IMR-90 (cell line): ENCODE results near the gene SUGT1. TPM values are rescaled to one million over a fixed set of nuclear protein-coding genes. Genes with fewer than 3 reads are reported as not detected.
"Not testable (repeated sequence)": the region's sequence is repeated elsewhere in the genome, so short reads cannot be mapped to it uniquely, and the experiment has no call there.

ENCODE experiments used
- ATAC-seq: fragments of 200-7000 bp; cut with Tn5 transposase; 2 replicates; pipeline ENCODE4 v1.9.1; 2020; ENCODE audit warnings: low read depth, mild to moderate bottlenecking, moderate library complexity
- BruUV-seq: library from RNA; stranded (reverse); fragments of 400-500 nt; replicated peaks from 2 replicates; lab custom pipeline; 2021; lab: Mats Ljungman, UMichigan
- CTCF ChIA-PET: fragments of 300-600 bp; formaldehyde crosslinking; extraction: SDS; loops from one replicate; lab custom pipeline; 2021; ENCODE audit warnings: antibody characterized with exemption; lab: Yijun Ruan, JAX
- POLR2A ChIA-PET: fragments of 300-600 bp; sonication (Branson Sonifier 250); formaldehyde crosslinking; loops from one replicate; lab custom pipeline; 2022; ENCODE audit warnings: antibody characterized with exemption; ENCODE audit not compliant: unreplicated experiment; lab: Charles Lee
- DNase-seq: peaks from one replicate; pipeline ENCODE4 v3.0.0; 2013
- H2AFZ ChIP-seq: replicated peaks from 2 replicates; pipeline ENCODE3; 2013; ENCODE audit warnings: low read length, mild to moderate bottlenecking; ENCODE audit not compliant: poor library complexity
- H2AK5ac ChIP-seq: 2 replicates; pipeline ENCODE4 v1.6.1; 2013; ENCODE audit warnings: low read depth, low read length, inconsistent platforms
- H2AK9ac ChIP-seq: replicated peaks from 2 replicates; pipeline ENCODE3; 2013; ENCODE audit warnings: mild to moderate bottlenecking, low read depth, low read length, moderate library complexity; ENCODE audit not compliant: poor library complexity
- H2BK120ac ChIP-seq: 2 replicates; pipeline ENCODE4 v1.6.1; 2013; ENCODE audit warnings: low read depth, low read length, inconsistent platforms
- H2BK15ac ChIP-seq: 3 replicates; pipeline ENCODE4 v1.6.1; 2013; ENCODE audit warnings: low read depth, low read length, inconsistent platforms
- H2BK20ac ChIP-seq: 2 replicates; pipeline ENCODE4 v1.6.1; 2013; ENCODE audit warnings: low read depth, mild to moderate bottlenecking, inconsistent platforms, low read length, moderate library complexity
- H2BK5ac ChIP-seq: 2 replicates; pipeline ENCODE4 v1.6.1; 2013; ENCODE audit warnings: mild to moderate bottlenecking, low read depth, low read length, inconsistent platforms; ENCODE audit not compliant: poor library complexity, severe bottlenecking
- H3K14ac ChIP-seq: replicated peaks from 2 replicates; pipeline ENCODE4 v1.6.1; 2013; ENCODE audit warnings: low read depth, low read length, inconsistent platforms
- H3K18ac ChIP-seq: 2 replicates; pipeline ENCODE4 v1.6.1; 2013; ENCODE audit warnings: low read depth, low read length, control low read depth
- H3K23ac ChIP-seq: 2 replicates; pipeline ENCODE4 v1.6.1; 2013; ENCODE audit warnings: low read depth, low read length, inconsistent platforms
- H3K27ac ChIP-seq: 2 replicates; pipeline ENCODE4 v1.5.1; 2013; ENCODE audit warnings: mild to moderate bottlenecking, control low read depth, low read length; ENCODE audit not compliant: insufficient read depth
- H3K27me3 ChIP-seq: 2 replicates; pipeline ENCODE4 v1.6.1; 2013; ENCODE audit warnings: low read length; ENCODE audit not compliant: control insufficient read depth, insufficient read depth
- H3K36me3 ChIP-seq: 2 replicates; pipeline ENCODE4 v1.6.1; 2013; ENCODE audit warnings: low read length, mixed read lengths; ENCODE audit not compliant: control insufficient read depth, insufficient read depth
- H3K4ac ChIP-seq: 2 replicates; pipeline ENCODE4 v1.6.1; 2013; ENCODE audit warnings: low read depth, low read length, inconsistent platforms
- H3K4me1 ChIP-seq: 2 replicates; pipeline ENCODE4 v1.6.1; 2013; ENCODE audit warnings: low read length, mixed read lengths; ENCODE audit not compliant: control insufficient read depth, insufficient read depth
- H3K4me2 ChIP-seq: 2 replicates; pipeline ENCODE4 v1.6.1; 2013; ENCODE audit warnings: low read depth, mild to moderate bottlenecking, control low read depth, low read length, moderate library complexity
- H3K4me3 ChIP-seq: 2 replicates; pipeline ENCODE4 v1.5.1; 2013; ENCODE audit warnings: low read depth, mild to moderate bottlenecking, control low read depth, low read length, moderate library complexity; ENCODE audit not compliant: insufficient read depth
- H3K56ac ChIP-seq: 2 replicates; pipeline ENCODE4 v1.6.1; 2013; ENCODE audit warnings: low read length, inconsistent platforms; ENCODE audit not compliant: insufficient read depth; ENCODE audit errors: extremely low read depth
- H3K79me1 ChIP-seq, 2 experiments: 2 replicates each; pipeline ENCODE4 v1.6.1; 2013; ENCODE audit warnings: low read length in 2 of 2, inconsistent platforms in 1 of 2, low read depth in 1 of 2
- H3K9ac ChIP-seq: 2 replicates; pipeline ENCODE4 v1.6.1; 2013; ENCODE audit warnings: low read depth, low read length, control low read depth
- H3K9me1 ChIP-seq: 2 replicates; pipeline ENCODE4 v1.6.1; 2013; ENCODE audit warnings: low read length, inconsistent platforms; ENCODE audit not compliant: insufficient read depth
- H3K9me3 ChIP-seq: 2 replicates; pipeline ENCODE4 v1.6.1; 2013; ENCODE audit warnings: low read length; ENCODE audit not compliant: control insufficient read depth, insufficient read depth
- H4K20me1 ChIP-seq: 2 replicates; pipeline ENCODE4 v1.6.1; 2013; ENCODE audit warnings: low read length, inconsistent platforms; ENCODE audit not compliant: insufficient read depth
- H4K5ac ChIP-seq: 2 replicates; pipeline ENCODE4 v1.6.1; 2013; ENCODE audit warnings: mild to moderate bottlenecking, low read depth, low read length, control low read depth
- H4K8ac ChIP-seq, 2 experiments: 2 replicates each; pipeline ENCODE4 v1.6.1; 2013; ENCODE audit warnings: low read depth in 2 of 2, low read length in 2 of 2, control low read depth in 1 of 2, inconsistent platforms in 1 of 2
- H4K91ac ChIP-seq: 2 replicates; pipeline ENCODE4 v1.6.1; 2013; ENCODE audit warnings: low read depth, low read length, inconsistent platforms; ENCODE audit not compliant: insufficient read depth
- WGBS, 2 experiments: methylation state at CpG; one replicate each; pipeline versions ENCODE4 v1.1.5 to v1.1.7; 2013; ENCODE audit warnings: missing lambda C conversion rate in 2 of 2; ENCODE audit not compliant: insufficient read length in 1 of 2; ENCODE audit errors: extremely low coverage in 2 of 2; 5-methylcytosine and 5-hydroxymethylcytosine counted together
- dilution Hi-C: fragments of 300-500 bp; cut with HindIII; formaldehyde crosslinking; loops from one replicate; pipeline ENCODE4 v1.14.3; 2018; ENCODE audit warnings: low sequenced_read_pairs; ENCODE audit not compliant: unreplicated experiment
- in situ Hi-C: fragments of 300-500 bp; cut with MboI; formaldehyde crosslinking; loops from 3 replicates; pipeline ENCODE4 v1.14.3; 2019; ENCODE audit warnings: low sequenced_read_pairs, inconsistent platforms, mixed read lengths
- intact Hi-C: fragments of 100-400 bp; cut with micrococcal nuclease; formaldehyde crosslinking; loops from 2 replicates; pipeline ENCODE4 v1.10.0; 2022
- polyA plus RNA-seq, 3 experiments: library from polyadenylated mRNA; depleted of rRNA; stranded (reverse); fragments of >200 nt; gene quantifications; 2 replicates each; pipeline ENCODE4 v1.2.3, GENCODE V29; 2012; ENCODE audit warnings: low replicate concordance in 1 of 3
- total RNA-seq: library from RNA; depleted of rRNA; stranded (reverse); fragments of >200 nt; gene quantifications from 2 replicates; pipeline ENCODE4 v1.2.3, GENCODE V29; 2012

The SUGT1 gene
- total and polyA plus RNA-seq, 2 of the 4 experiments (the other 2 are of a cell fraction), result 21.5 to 24.6 TPM

DNA sequence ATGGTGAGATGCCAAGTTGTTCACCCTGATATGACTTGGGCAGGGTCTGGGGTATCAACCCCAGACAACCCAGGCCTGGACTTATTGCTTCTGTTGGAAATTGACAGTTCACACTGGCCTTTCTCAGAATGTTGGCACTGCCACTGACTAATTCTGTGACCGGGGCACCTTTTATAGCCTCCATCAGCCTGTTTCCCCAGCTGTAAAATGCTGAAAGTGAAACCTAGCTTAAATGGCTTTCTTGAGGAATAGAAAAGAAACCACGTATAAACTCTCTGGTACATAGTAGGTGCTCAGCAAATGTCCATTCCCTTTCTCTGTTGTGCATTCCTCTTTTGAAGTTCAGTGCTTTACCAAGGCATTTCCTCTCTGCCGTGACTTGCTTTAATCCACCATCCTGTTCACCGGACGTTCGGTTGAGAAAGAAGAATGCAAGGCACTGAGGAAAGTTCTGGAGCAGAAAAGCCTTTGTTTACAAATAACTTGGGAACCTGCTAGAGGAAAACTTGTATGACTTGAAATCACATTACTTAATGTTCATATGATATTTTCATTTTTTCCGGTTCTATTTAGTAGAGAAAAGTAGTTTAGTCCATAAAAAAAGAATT, 21.4 kb upstream of the SUGT1 start:
- CTCF ChIA-PET, result interaction anchor here (0.6 to 0.9 kb wide), 2 partner anchors 14 to 1395 kb away, joined by 3 to 4 read pairs; no protein-coding TSS in a partner anchor
- peaks cover 11% of the 10 kb centered on the region for H3K36me3 ChIP-seq
- H3K79me1 ChIP-seq, dilution Hi-C loops, H3K14ac ChIP-seq, H3K9ac ChIP-seq, H2BK5ac ChIP-seq, H3K4me3 ChIP-seq, H3K4ac ChIP-seq, BruUV-seq, H3K23ac ChIP-seq, H2AFZ ChIP-seq, H2BK15ac ChIP-seq, H4K91ac ChIP-seq, H3K27me3 ChIP-seq, DNase-seq, H3K56ac ChIP-seq, H3K18ac ChIP-seq, H4K20me1 ChIP-seq, POLR2A ChIA-PET, H2AK9ac ChIP-seq, H2AK5ac ChIP-seq, H3K9me3 ChIP-seq, H4K8ac ChIP-seq, H4K5ac ChIP-seq, H3K4me1 ChIP-seq, H3K4me2 ChIP-seq, H2BK120ac ChIP-seq, ATAC-seq, H2BK20ac ChIP-seq, H3K9me1 ChIP-seq, H3K27ac ChIP-seq, intact Hi-C loops: not testable (repeated sequence)
- in situ Hi-C loops, result loop anchor here (25.0 kb wide), 1 partner anchor 444 kb away; no protein-coding TSS in a partner anchor
- WGBS, 2 experiments, result 88% methylated on average over 1 of the region's 7 CpGs; no CpG with 5 or more reads in 1 of the 2 experiments
